Subcutaneous adipose tissue (tissue), 4 donors: Measurements from ENCODE around the gene NEU4. TPM values are rescaled to one million over a fixed set of nuclear protein-coding genes. Genes with fewer than 3 reads are reported as not detected.

Source experiments
- CTCF ChIP-seq: fragments of 450-650 bp; IDR thresholded peaks from one replicate; pipeline ENCODE4 v1.5.1; 2016; ENCODE audit warnings: low read depth, mild to moderate bottlenecking, control low read depth, antibody characterized with exemption, moderate library complexity
- total RNA-seq, 4 donors: library from RNA; depleted of rRNA; stranded (reverse); fragments of >200 nt; gene quantifications; one replicate each; pipeline ENCODE4 v1.1.0, GENCODE V29; 2016

The NEU4 gene
- total RNA-seq, 4 donors from 2014 or later: 0.75 to 1.8 TPM; not detected in 2

GRCh38 chr2:241777686-241778627 is 31.0 kb upstream of the NEU4 start:
- no peak for TF ChIP-seq CTCF

- no peak for TF ChIP-seq CTCF
These were observed 27.9 kb upstream of the NEU4 start for GRCh38 chr2:241780939-241781569.

DNA sequence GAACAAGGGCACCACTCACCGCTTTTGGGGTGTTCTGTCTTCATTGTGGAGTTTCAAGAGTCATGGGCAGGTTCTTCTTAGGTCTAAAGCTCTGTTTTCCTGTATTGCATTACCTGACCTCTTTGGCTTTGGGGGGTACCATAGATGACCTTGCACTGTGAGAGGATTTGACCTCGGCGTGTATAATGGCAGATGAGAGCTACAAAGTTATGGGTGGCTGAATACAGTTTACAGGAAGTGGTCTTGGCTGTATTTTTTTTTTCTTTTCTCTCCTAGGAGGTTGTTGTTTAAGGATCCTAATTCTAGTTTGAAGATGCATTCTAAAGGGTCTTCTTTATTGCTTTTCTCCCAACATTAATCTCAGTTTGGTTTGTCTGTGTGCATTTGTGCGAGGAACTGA is 20.9 kb upstream of the NEU4 start:
- no peak for TF ChIP-seq CTCF

GRCh38 chr2:241788572-241788971 is 20.4 kb upstream of the NEU4 start:
- TF ChIP-seq CTCF: no peak

GRCh38 chr2:241793385-241793784 is 15.6 kb upstream of the NEU4 start:
- TF ChIP-seq CTCF: no peak

- no peak for TF ChIP-seq CTCF
These were observed 14.7 kb upstream of the NEU4 start for GRCh38 chr2:241794250-241794823.
